Measurements from ENCODE around the gene RBBP8. TPM values are rescaled to one million over a fixed set of nuclear protein-coding genes. Genes with fewer than 3 reads are reported as not detected.

The RBBP8 gene
- total and polyA plus RNA-seq, 2 experiments from 2014 or later, result 13.1 to 25.7 TPM

GRCh38 chr18:23069898-23070297 lies 136.8 kb downstream of the RBBP8 start:
- Histone ChIP-seq H3K4me2 (no peak overlapping the region), H3K36me3 (replicated peaks; ENCODE audit: insufficient read depth, low read depth) (no peaks in the 10 kb centered on the region), H3K79me2 (no peaks in the 10 kb centered on the region), H2AFZ (no peak overlapping the region), H3K9me3 (ENCODE audit: low read depth) (no peaks in the 10 kb centered on the region), H3K27me3 (no peaks in the 10 kb centered on the region), H4K20me1 (ENCODE audit: insufficient read depth, poor library complexity, severe bottlenecking) (no peaks in the 10 kb centered on the region), H3K4me3 (no peak overlapping the region), H3K27ac (no peak overlapping the region), H3K9me2 (replicated peaks; ENCODE audit: insufficient read depth) (no peaks in the 10 kb centered on the region), H3K4me1 (ENCODE audit: insufficient read depth) (no peaks in the 10 kb centered on the region)
- DNase-seq (ENCODE audit: low spot score), result no peak
- 89% methylated on average over 1 of the region's 1 CpG for WGBS (ENCODE audit: low lambda C conversion rate, missing lambda C conversion rate)
- TF ChIP-seq EZH2phosphoT487 (IDR thresholded peaks at IDR 0.05; ENCODE audit: low read depth, severe bottlenecking, unreplicated experiment), result no peak
- TF ChIP-seq, protein P1, sequence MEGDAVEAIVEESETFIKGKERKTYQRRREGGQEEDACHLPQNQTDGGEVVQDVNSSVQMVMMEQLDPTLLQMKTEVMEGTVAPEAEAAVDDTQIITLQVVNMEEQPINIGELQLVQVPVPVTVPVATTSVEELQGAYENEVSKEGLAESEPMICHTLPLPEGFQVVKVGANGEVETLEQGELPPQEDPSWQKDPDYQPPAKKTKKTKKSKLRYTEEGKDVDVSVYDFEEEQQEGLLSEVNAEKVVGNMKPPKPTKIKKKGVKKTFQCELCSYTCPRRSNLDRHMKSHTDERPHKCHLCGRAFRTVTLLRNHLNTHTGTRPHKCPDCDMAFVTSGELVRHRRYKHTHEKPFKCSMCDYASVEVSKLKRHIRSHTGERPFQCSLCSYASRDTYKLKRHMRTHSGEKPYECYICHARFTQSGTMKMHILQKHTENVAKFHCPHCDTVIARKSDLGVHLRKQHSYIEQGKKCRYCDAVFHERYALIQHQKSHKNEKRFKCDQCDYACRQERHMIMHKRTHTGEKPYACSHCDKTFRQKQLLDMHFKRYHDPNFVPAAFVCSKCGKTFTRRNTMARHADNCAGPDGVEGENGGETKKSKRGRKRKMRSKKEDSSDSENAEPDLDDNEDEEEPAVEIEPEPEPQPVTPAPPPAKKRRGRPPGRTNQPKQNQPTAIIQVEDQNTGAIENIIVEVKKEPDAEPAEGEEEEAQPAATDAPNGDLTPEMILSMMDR (IDR thresholded peaks at IDR 0.05; ENCODE audit: poor library complexity), result no peak

DNA sequence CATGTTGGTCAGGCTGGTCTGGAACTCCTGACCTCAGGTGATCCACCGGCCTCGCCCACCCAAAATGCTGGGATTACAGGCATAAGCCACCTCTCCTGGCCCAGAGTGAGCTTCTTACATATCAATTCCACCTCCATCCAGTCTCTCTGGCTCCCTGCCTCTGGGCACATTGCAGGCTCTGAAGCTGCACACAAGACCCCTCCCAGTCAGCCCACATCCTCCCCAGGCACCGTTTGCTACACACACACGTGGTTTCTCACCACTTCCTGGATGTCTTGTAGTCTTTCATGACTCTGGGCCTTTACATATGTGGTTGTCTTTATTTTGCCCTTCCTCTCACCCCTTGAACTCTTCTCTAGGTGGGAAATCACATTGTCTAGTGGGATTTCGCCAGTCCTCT lies 138.2 kb downstream of the RBBP8 start:
- Histone ChIP-seq H3K4me1 (ENCODE audit: insufficient read depth) (no peaks in the 10 kb centered on the region), H4K20me1 (ENCODE audit: insufficient read depth, poor library complexity, severe bottlenecking) (no peaks in the 10 kb centered on the region), H3K4me3 (no peak overlapping the region), H3K4me2 (no peak overlapping the region), H3K27ac (no peak overlapping the region), H2AFZ (no peak overlapping the region), H3K79me2 (no peaks in the 10 kb centered on the region), H3K9me2 (replicated peaks; ENCODE audit: insufficient read depth) (no peaks in the 10 kb centered on the region), H3K36me3 (replicated peaks; ENCODE audit: insufficient read depth, low read depth) (no peaks in the 10 kb centered on the region), H3K9me3 (ENCODE audit: low read depth) (no peaks in the 10 kb centered on the region), H3K27me3 (no peaks in the 10 kb centered on the region)
- WGBS (ENCODE audit: low lambda C conversion rate, missing lambda C conversion rate), result 75% methylated on average over 5 of the region's 5 CpGs
- TF ChIP-seq, protein P1 (IDR thresholded peaks at IDR 0.05; ENCODE audit: poor library complexity), result no peak
- TF ChIP-seq EZH2phosphoT487 (IDR thresholded peaks at IDR 0.05; ENCODE audit: low read depth, severe bottlenecking, unreplicated experiment), result no peak
- TF ChIP-seq EZH2 (IDR thresholded peaks at IDR 0.05; ENCODE audit: borderline replicate concordance), result no peak
- DNase-seq (ENCODE audit: low spot score), result no peak

DNA sequence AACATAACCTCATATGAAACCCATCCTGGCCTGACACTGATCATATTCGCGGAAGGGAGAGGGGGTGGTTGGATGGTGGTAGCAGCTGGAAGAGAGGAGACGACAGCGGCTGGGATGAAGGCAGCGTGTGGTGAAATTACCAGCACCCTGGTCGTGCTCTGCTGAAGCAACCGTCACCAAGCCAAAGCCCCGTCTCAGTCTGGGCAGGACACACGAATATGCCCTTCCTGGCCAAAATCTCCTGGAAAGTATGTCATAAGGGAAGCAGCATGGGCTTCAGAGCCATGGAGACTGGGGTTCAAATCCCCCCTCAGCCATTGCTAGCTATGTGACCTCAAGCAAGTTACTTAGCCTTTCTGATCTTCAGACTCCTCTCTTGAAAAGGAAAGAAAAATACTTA lies 139.0 kb downstream of the RBBP8 start:
- Histone ChIP-seq H3K4me2 (no peak overlapping the region), H3K27me3 (no peaks in the 10 kb centered on the region), H3K36me3 (replicated peaks; ENCODE audit: insufficient read depth, low read depth) (no peaks in the 10 kb centered on the region), H2AFZ (no peak overlapping the region), H3K9me2 (replicated peaks; ENCODE audit: insufficient read depth) (no peaks in the 10 kb centered on the region), H3K4me3 (no peak overlapping the region), H3K27ac (no peak overlapping the region), H3K79me2 (no peaks in the 10 kb centered on the region), H3K4me1 (ENCODE audit: insufficient read depth) (no peaks in the 10 kb centered on the region), H3K9me3 (ENCODE audit: low read depth) (no peaks in the 10 kb centered on the region), H4K20me1 (ENCODE audit: insufficient read depth, poor library complexity, severe bottlenecking) (no peaks in the 10 kb centered on the region)
- 91% methylated on average over 9 of the region's 9 CpGs for WGBS (ENCODE audit: low lambda C conversion rate, missing lambda C conversion rate)
- TF ChIP-seq, protein P1 (IDR thresholded peaks at IDR 0.05; ENCODE audit: poor library complexity), result no peak
- TF ChIP-seq EZH2 (IDR thresholded peaks at IDR 0.05; ENCODE audit: borderline replicate concordance) (no peak), EZH2phosphoT487 (IDR thresholded peaks at IDR 0.05; ENCODE audit: low read depth, severe bottlenecking, unreplicated experiment) (no peak)
- DNase-seq (ENCODE audit: low spot score), result no peak

All from hepatocyte (in vitro differentiated cells).